A172 (cell line): ENCODE measurements around the gene SMIM7. TPM values are rescaled to one million over a fixed set of nuclear protein-coding genes. Genes with fewer than 3 reads are reported as not detected.

ENCODE experiments used
- DNase-seq: peaks from one replicate; pipeline ENCODE4 v3.0.0-alpha.2; 2015; ENCODE audit warnings: low spot score
- total RNA-seq: library from RNA; depleted of rRNA; stranded (reverse); fragments of >200 nt; shearing (Covaris generic); gene quantifications from 2 replicates; pipeline ENCODE4 v1.2.3, GENCODE V29; 2014

SMIM7 gene
- total RNA-seq, 1 experiment from 2014 or later = 132 TPM

- DNase-seq = no peak
These were observed 38.7 kb downstream of the SMIM7 start for GRCh38 chr19:16621165-16621800.

GRCh38 chr19:16620584-16620983 lies 39.4 kb downstream of the SMIM7 start:
- no peak for DNase-seq

GRCh38 chr19:16620018-16620417 lies 39.9 kb downstream of the SMIM7 start:
- DNase-seq = no peak

GRCh38 chr19:16619457-16619856 lies 40.5 kb downstream of the SMIM7 start:
- peak; percentile 37 for DNase-seq

- DNase-seq = no peak
These were observed 41.7 kb downstream of the SMIM7 start for GRCh38 chr19:16618248-16618647.

GRCh38 chr19:16615808-16616207 lies 44.1 kb downstream of the SMIM7 start:
- DNase-seq = no peak

- DNase-seq = no peak
These were observed 45.0 kb downstream of the SMIM7 start for GRCh38 chr19:16614941-16615340.

- no peak for DNase-seq
These were observed 46.1 kb downstream of the SMIM7 start for GRCh38 chr19:16613841-16614240.

GRCh38 chr19:16612636-16613035 lies 47.3 kb downstream of the SMIM7 start:
- DNase-seq = no peak

GRCh38 chr19:16611121-16611520 lies 48.8 kb downstream of the SMIM7 start:
- no peak for DNase-seq

GRCh38 chr19:16609511-16610200 lies 50.3 kb downstream of the SMIM7 start:
- no peak for DNase-seq

- DNase-seq = peak; percentile 42
These were observed 51.6 kb downstream of the SMIM7 start for GRCh38 chr19:16608290-16608739.

- DNase-seq = no peak
These were observed 52.1 kb downstream of the SMIM7 start for GRCh38 chr19:16607819-16608218.

- no peak for DNase-seq
These were observed 54.4 kb downstream of the SMIM7 start for GRCh38 chr19:16605553-16605994.

- DNase-seq = no peak
These were observed 54.8 kb downstream of the SMIM7 start for GRCh38 chr19:16605115-16605514.

GRCh38 chr19:16604615-16605014 lies 55.3 kb downstream of the SMIM7 start:
- DNase-seq = no peak

- no peak for DNase-seq
These were observed 56.9 kb downstream of the SMIM7 start for GRCh38 chr19:16603090-16603489.

GRCh38 chr19:16601378-16602052 lies 58.4 kb downstream of the SMIM7 start:
- DNase-seq = no peak

GRCh38 chr19:16600824-16601223 lies 59.1 kb downstream of the SMIM7 start:
- no peak for DNase-seq

GRCh38 chr19:16599655-16600346 lies 60.1 kb downstream of the SMIM7 start:
- DNase-seq = no peak

GRCh38 chr19:16598848-16599247 lies 61.1 kb downstream of the SMIM7 start:
- no peak for DNase-seq

GRCh38 chr19:16596399-16596798 lies 63.5 kb downstream of the SMIM7 start:
- DNase-seq = no peak
